ENCODE results near the gene ZNF580.

- TF ChIP-seq POLR2A (IDR thresholded peaks at IDR 0.05) (no peak), CTCF (IDR thresholded peaks at IDR 0.05) (no peak)
These were observed 6.3 kb downstream of the ZNF580 start for GRCh38 chr19:55646889-55647731.

Measured in heart left ventricle (tissue), 13 donors.